SHP77 treated with DMSO at 0.1 percent for 48 hours (cell line): ENCODE data around the gene FSIP1.
"Not testable (repeated sequence)": the region's sequence is repeated elsewhere in the genome, so short reads cannot be mapped to it uniquely, and the experiment has no call there.

ENCODE experiments used
- DNase-seq: peaks from one replicate; lab custom pipeline; 2025; lab: John Stamatoyannopoulos, UW

Gene FSIP1

DNA sequence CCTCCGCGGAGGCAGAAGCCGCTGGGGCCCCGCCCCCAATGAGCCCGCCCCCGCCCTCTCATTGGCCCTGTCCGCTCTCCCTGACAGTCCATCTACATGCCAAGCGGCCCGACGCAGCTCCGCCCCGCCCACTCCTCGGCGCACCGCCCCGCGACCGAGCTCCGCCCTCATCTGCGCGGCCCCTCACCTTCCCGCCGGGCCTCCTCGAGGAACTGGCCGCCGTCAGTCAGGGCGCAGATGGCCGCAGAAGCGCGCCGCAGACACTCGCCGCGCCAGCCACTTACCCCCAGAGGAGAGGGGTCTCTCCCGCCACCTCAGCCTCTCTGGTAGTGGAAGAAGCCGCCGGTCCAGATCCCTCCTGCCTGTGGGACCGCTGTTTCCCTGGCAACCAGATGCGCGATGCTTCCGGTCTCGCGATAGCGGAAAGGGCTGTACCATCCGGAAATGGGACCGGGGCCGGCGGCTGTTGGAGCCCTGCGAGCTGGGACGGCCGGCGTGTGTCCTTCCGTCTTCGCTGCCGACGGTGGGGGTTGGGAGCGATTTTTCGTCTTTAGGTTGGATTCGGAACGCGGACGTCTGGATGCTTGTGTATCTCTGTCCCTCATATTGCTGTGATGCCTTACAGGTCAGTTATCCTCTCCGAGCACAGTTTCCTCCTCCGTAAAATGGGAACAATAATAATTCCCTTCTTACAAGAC is at the start of gene FSIP1:
TSS of gene FSIP1 (minus strand) at position 401 of the 698 bp plus-strand sequence. CDS start 6,317 bp downstream, outside the sequence.
- DNase-seq = peak; percentile 82

GRCh38 chr15:39830166-39830565 is 47.5 kb upstream of the FSIP1 start:
- DNase-seq = no peak

GRCh38 chr15:39828374-39828931 is 45.8 kb upstream of the FSIP1 start:
- DNase-seq = no peak

- no peak for DNase-seq
These were observed 44.3 kb upstream of the FSIP1 start for GRCh38 chr15:39826975-39827374.

DNA sequence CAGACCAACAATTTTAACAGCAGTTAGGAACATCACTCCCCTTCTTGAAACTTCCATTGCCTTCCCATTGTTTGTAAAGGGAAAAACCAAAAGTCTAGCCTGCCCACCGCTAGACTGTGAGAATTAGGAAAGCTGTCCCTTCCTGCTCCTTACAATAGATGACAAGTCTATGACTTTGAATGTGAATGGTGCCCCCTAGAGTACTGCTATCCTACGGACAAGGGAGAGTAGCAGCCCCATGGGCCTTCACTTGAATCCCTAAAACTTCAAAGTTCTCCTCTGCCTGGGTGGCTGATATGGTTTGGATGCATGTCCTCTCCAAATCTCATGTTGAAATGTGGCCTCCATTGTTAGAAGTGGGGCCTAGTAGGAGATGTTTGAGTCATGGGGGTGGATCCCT is 41.0 kb upstream of the FSIP1 start:
- no peak for DNase-seq

GRCh38 chr15:39820050-39820602 is 37.5 kb upstream of the FSIP1 start:
- DNase-seq = no peak

DNA sequence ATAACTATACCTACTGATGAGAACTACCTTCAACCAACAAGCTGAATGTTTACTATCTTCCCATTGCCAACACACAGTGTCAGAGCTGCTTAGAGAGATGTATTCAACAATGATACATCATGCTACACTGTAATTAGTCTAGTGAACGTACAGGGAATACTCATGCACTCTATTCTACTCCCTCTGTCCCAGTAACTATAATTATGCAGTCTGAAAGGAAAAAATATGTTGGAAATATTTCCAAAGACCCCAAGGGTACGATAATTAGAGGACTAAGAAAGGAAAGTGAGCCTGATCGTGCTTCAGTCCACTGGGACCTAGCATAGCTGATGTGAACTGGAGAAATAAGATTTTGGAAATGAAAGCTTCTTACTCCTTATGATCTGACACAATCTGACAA is 36.9 kb upstream of the FSIP1 start:
- no peak for DNase-seq

GRCh38 chr15:39817892-39818291 is 35.3 kb upstream of the FSIP1 start:
- no peak for DNase-seq

GRCh38 chr15:39814489-39814888 is 31.8 kb upstream of the FSIP1 start:
- DNase-seq = no peak

DNA sequence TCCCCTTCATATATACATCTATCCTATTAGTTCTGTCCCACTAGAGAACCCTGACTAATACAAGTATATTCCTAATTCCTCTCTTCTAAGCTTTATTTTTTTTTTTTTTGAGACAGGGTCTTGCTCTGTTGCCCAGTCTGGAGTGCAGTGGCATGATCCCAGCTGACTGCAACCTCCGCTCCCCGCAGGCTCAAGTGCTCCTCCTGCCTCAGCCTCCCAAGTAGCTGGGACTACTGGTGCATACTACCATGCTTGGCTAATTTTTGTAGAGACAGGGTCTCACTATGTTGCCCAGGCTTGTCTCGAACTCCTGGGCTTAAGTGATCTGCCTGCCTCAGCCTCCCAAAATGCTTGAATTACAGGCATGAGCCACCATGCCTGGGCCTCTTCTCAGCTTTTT is 30.0 kb upstream of the FSIP1 start:
- not testable (repeated sequence) for DNase-seq

DNA sequence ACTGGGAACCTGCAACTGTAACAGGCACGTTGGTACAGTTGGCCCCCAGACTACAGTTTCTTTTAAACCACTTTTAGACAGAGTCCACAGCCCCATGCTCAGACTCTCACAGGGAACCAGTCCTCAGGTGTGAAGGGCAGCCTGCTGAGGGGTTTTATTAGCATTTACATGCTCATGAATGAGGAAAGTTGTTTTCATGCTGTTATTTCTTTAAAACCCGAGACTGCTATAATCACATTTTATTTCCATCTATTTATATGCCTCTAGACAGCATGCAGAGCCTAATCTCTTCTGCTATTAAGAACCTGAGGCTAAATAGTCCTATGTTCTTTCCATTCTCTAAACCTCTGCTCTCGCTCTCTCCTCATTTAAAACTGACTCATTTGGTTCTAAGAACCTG is 26.3 kb upstream of the FSIP1 start:
- no peak for DNase-seq

DNA sequence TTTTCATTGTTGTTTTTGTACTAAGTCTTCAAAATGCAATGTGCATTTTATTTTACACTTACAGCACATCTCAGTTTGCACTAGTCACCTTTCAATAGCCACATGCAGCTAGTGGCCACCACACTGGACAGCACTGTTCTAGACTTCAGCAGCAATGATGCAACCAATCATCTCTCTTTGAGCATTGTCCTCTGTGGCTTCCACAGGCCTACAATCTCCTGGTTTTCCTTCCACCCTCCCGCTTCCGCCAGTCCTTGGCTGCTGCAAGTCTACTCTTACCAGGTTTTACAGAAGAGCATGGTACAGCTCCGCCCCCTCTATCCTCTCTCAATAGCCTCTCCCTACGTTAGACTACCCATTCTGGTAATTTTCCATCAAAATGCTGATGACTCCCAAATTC is 25.1 kb upstream of the FSIP1 start:
- DNase-seq = no peak

DNA sequence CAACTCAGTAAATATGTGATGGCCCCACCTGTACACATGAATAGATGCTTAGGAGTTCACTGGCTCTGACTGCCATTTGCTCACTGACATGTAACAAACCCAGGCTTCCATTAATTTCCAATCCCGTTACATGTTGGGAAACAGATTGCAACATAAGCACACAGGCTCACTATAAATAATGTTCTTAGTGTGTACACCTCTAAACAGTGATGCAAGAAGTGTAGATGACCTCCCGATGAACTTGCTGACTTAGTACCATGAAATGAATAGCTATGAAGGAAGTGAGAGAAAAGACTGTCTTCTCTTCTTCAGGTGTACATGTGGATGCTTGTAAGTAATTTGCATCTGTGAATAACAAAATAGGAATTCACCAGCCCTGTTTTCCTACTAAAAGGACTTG is 21.4 kb upstream of the FSIP1 start:
- no peak for DNase-seq

- no peak for DNase-seq
These were observed 20.4 kb upstream of the FSIP1 start for GRCh38 chr15:39803016-39803415.

- no peak for DNase-seq
These were observed 19.1 kb upstream of the FSIP1 start for GRCh38 chr15:39801641-39802309.

DNA sequence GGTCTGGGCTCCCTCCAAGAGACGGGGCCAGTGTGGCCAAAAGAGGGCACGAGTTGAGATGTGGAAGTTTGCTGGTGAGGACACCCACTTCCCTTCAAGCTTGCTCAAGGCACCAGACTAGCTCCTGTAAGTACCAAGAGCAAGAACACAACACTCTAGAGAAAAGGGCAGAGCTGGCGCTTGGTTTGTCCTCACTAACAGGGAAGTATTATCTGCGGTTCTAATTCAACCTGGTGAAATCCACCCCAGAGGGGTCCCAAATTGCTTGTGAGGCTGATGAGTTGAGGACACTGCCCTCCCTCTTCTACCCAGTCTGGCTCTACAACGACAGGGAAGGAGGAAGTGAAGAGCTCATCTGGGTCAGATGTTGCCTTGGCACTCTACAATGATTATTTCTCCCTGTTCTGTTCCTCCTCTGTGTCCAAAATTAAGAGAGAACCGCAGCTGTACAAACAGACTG is 16.9 kb upstream of the FSIP1 start:
- DNase-seq = no peak

DNA sequence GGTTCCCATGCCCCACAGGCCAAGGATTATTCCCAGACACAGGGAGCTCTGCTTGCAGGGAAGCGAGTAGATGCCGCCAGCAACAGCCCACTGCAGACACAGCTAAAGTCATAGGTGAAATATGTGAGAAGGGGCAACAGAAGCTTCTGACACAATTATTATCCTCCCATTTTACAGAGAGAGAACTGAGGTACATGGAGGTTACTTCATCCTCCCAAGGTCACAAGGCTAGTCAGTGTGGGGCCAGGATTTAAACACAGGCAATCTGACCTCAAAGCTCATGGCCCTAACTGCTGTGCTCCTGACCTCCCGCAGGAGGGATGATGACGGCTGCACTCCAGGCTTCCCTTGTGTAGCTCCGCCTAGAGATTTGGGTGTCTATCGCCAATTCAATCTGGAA is 15.7 kb upstream of the FSIP1 start:
- DNase-seq = no peak

DNA sequence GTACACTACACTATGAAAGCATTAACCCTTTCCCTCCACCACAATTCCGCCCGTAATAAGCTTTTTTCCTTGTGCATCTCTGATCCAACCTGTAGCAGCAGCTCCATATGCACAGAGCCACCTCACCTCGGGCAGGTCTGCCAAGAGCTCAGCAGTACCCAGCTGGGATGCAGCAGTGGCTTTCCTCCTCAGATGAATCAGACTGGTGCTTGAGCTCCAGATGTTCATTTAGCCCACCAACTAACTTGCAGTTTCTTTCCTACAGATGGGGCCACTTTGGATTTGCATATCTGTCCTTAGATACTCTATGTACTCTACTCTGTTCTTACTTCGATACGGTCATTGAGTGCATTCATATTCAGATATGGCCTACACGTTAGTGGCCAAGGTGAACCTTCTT is 14.8 kb upstream of the FSIP1 start:
- no peak for DNase-seq

DNA sequence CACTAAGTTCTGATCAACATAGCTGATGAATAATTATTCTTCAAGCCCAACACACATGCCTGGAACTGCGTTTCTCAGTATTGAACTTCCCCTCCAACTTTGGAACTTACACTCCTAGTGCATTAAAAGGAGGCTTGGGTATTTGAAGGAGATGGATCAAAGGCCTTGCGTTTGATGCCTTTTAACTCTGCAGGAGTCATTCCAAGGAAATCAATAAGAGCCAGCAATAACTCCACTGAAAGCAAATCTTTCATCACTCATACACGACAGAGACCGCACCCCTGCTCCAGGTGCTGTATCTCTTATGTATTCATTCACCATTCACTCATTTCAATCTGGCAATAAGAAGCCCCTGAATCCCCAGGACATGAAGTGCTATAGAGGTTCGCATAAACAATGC is 14.0 kb upstream of the FSIP1 start:
- no peak for DNase-seq

- DNase-seq = no peak
These were observed 12.8 kb upstream of the FSIP1 start for GRCh38 chr15:39795486-39795885.

DNA sequence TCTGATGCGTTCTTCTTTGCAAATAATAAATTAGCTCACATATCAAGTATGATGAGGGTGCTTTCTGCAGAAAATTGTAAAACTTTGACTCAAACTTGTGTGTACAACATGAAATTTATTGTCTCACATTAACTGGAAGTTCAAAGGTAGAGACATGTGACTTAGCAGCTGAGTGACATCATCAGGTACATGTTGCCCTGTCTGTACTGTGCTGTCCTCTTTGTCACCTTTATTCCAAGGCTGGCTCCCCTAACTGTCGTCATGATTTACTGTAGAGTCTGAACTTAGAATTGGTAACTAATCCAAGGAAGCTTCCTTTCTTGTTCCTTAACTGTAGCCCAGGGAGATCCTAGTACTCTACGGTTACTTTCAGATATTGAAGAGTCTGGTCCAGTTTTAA is 12.3 kb upstream of the FSIP1 start:
- DNase-seq = no peak

- no peak for DNase-seq
These were observed 11.3 kb upstream of the FSIP1 start for GRCh38 chr15:39793923-39794322.

DNA sequence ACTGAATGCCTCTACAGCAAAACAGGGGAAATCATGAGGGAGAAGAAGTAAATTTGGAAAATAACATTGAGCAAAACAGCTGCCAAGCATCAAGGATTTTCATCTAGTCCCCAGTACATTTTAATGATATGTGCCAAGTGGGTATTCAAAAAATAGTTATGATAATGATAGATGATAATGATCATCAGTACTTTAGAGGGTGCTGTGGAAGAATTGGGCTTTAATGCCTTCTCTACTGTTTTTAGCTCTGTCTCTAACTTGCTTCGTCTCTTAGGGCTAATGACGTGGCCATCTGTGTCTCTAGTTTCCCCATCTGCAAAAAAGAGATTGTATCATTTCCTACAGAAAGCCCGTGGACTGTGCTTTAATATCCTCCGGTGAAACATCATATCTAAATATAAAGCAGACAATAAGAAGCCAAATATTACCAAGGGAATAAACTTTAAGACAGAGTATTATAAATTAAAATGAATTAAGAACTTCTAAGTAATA is 10.2 kb upstream of the FSIP1 start:
- no peak for DNase-seq
